ENCODE results near the gene SLC6A18.
"Not testable (repeated sequence)": the region's sequence is repeated elsewhere in the genome, so short reads cannot be mapped to it uniquely, and the experiment has no call there.

The SLC6A18 gene

GRCh38 chr5:1261643-1262042, 36.5 kb downstream of the SLC6A18 start:
- DNase-seq: no peak

- DNase-seq: no peak
Observed at GRCh38 chr5:1262381-1262780, 37.2 kb downstream of the SLC6A18 start.

- no peak for DNase-seq
Observed at GRCh38 chr5:1264211-1264610, 39.0 kb downstream of the SLC6A18 start.

GRCh38 chr5:1265026-1265425, 39.8 kb downstream of the SLC6A18 start:
- DNase-seq: no peak

- no peak for DNase-seq
Observed at GRCh38 chr5:1265461-1266455, 40.6 kb downstream of the SLC6A18 start.

- no peak for DNase-seq
Observed at GRCh38 chr5:1266791-1267190, 41.6 kb downstream of the SLC6A18 start.

- not testable (repeated sequence) for DNase-seq
Observed at GRCh38 chr5:1267464-1267863, 42.3 kb downstream of the SLC6A18 start.

- DNase-seq: no peak
Observed at GRCh38 chr5:1268056-1268455, 42.9 kb downstream of the SLC6A18 start.

GRCh38 chr5:1268666-1269065, 43.5 kb downstream of the SLC6A18 start:
- DNase-seq: no peak

- no peak for DNase-seq
Observed at GRCh38 chr5:1270426-1270825, 45.2 kb downstream of the SLC6A18 start.

- DNase-seq: no peak
Observed at GRCh38 chr5:1270933-1271914, 46.0 kb downstream of the SLC6A18 start.

GRCh38 chr5:1272201-1272600, 47.0 kb downstream of the SLC6A18 start:
- no peak for DNase-seq

GRCh38 chr5:1273745-1274144, 48.6 kb downstream of the SLC6A18 start:
- DNase-seq: no peak

GRCh38 chr5:1274471-1274870, 49.3 kb downstream of the SLC6A18 start:
- no peak for DNase-seq

GRCh38 chr5:1275397-1276391, 50.5 kb downstream of the SLC6A18 start:
- not testable (repeated sequence) for DNase-seq

GRCh38 chr5:1276930-1277329, 51.7 kb downstream of the SLC6A18 start:
- no peak for DNase-seq

- no peak for DNase-seq
Observed at GRCh38 chr5:1277331-1277730, 52.1 kb downstream of the SLC6A18 start.

- no peak for DNase-seq
Observed at GRCh38 chr5:1277781-1278180, 52.6 kb downstream of the SLC6A18 start.

GRCh38 chr5:1278216-1278615, 53.0 kb downstream of the SLC6A18 start:
- DNase-seq: no peak

- no peak for DNase-seq
Observed at GRCh38 chr5:1278656-1279442, 53.7 kb downstream of the SLC6A18 start.

GRCh38 chr5:1279443-1280151, 54.4 kb downstream of the SLC6A18 start:
- DNase-seq: no peak
